Embryonic facial prominence (tissue), 1 donor: ENCODE data around the gene TRABD2B.

Experiments
- DNase-seq: peaks from one replicate; pipeline ENCODE4 v3.0.0-alpha.2; 2016; ENCODE audit errors: extremely low spot score

Gene TRABD2B

GRCh38 chr1:48021792-48022191 is 24.6 kb upstream of the TRABD2B start:
- no peak for DNase-seq

GRCh38 chr1:48019714-48020315 is 22.6 kb upstream of the TRABD2B start:
- no peak for DNase-seq

- DNase-seq, result no peak
Measured at GRCh38 chr1:48018799-48019198, 21.6 kb upstream of the TRABD2B start.

- DNase-seq, result no peak
Measured at GRCh38 chr1:48017716-48018115, 20.5 kb upstream of the TRABD2B start.

GRCh38 chr1:48016515-48016914 is 19.3 kb upstream of the TRABD2B start:
- DNase-seq, result no peak

GRCh38 chr1:48013270-48013669 is 16.1 kb upstream of the TRABD2B start:
- DNase-seq, result no peak

- no peak for DNase-seq
Measured at GRCh38 chr1:48007047-48007446, 9.9 kb upstream of the TRABD2B start.

- DNase-seq, result no peak
Measured at GRCh38 chr1:48006264-48006663, 9.1 kb upstream of the TRABD2B start.

GRCh38 chr1:48005253-48006117 is 8.3 kb upstream of the TRABD2B start:
- no peak for DNase-seq

- DNase-seq, result no peak
Measured at GRCh38 chr1:48003741-48004531, 6.8 kb upstream of the TRABD2B start.

- DNase-seq, result no peak
Measured at GRCh38 chr1:48002142-48002541, 5.0 kb upstream of the TRABD2B start.

- no peak for DNase-seq
Measured at GRCh38 chr1:48001696-48002095, 4.5 kb upstream of the TRABD2B start.

GRCh38 chr1:48000883-48001282 is 3.7 kb upstream of the TRABD2B start:
- DNase-seq, result no peak

- no peak for DNase-seq
Measured at GRCh38 chr1:47999097-47999496, 1.9 kb upstream of the TRABD2B start.

- no peak for DNase-seq
Measured at GRCh38 chr1:47998396-47998990, 1.3 kb upstream of the TRABD2B start.

- DNase-seq, result no peak
Measured at GRCh38 chr1:47996406-47997226, 569 bp downstream of the TRABD2B start.

GRCh38 chr1:47996060-47996405 is 1.2 kb downstream of the TRABD2B start:
- DNase-seq, result no peak

- no peak for DNase-seq
Measured at GRCh38 chr1:47995306-47996050, 1.7 kb downstream of the TRABD2B start.

GRCh38 chr1:47993881-47994625 is 3.1 kb downstream of the TRABD2B start:
- DNase-seq, result no peak

- DNase-seq, result no peak
Measured at GRCh38 chr1:47993416-47993740, 3.8 kb downstream of the TRABD2B start.
